Osteocyte (in vitro differentiated cells): ENCODE data around the gene SLFN12L. TPM values are rescaled to one million over a fixed set of nuclear protein-coding genes. Genes with fewer than 3 reads are reported as not detected.
A peak's percentile ranks its signal among the peaks of the same experiment; 100 is the strongest.

Experiments used
- DNase-seq: peaks from one replicate; pipeline ENCODE4 v3.0.0; 2021; ENCODE audit warnings: mixed read lengths; ENCODE audit not compliant: unreplicated experiment; ENCODE audit errors: extremely low spot score
- H3K27ac Mint-ChIP-seq: one replicate; pipeline ENCODE4 v1.8.0; 2021; ENCODE audit warnings: mild to moderate bottlenecking, mixed read lengths; ENCODE audit not compliant: unreplicated experiment
- H3K27me3 Mint-ChIP-seq: one replicate; pipeline ENCODE4 v1.8.0; 2021; ENCODE audit warnings: mixed read lengths; ENCODE audit not compliant: unreplicated experiment
- H3K36me3 Mint-ChIP-seq: one replicate; pipeline ENCODE4 v1.8.0; 2021; ENCODE audit warnings: mixed read lengths; ENCODE audit not compliant: unreplicated experiment
- H3K4me1 Mint-ChIP-seq: one replicate; pipeline ENCODE4 v1.8.0; 2021; ENCODE audit warnings: mixed read lengths; ENCODE audit not compliant: unreplicated experiment
- H3K4me3 Mint-ChIP-seq: one replicate; pipeline ENCODE4 v1.8.0; 2021; ENCODE audit warnings: mild to moderate bottlenecking, moderate library complexity, mixed read lengths; ENCODE audit not compliant: unreplicated experiment
- H3K9me3 Mint-ChIP-seq: one replicate; pipeline ENCODE4 v1.8.0; 2021; ENCODE audit warnings: mixed read lengths; ENCODE audit not compliant: unreplicated experiment
- CTCF ChIP-seq: fragments of 200-600 bp; sonication (generic); IDR thresholded peaks from 2 replicates; pipeline ENCODE4 v1.5.0; 2021; ENCODE audit warnings: antibody characterized with exemption, mild to moderate bottlenecking, moderate library complexity
- total RNA-seq: library from RNA; stranded (reverse); gene quantifications from 2 replicates; pipeline ENCODE4 v1.2.1, GENCODE V29; 2021

The SLFN12L gene
- total RNA-seq, 1 donor from 2014 or later = not detected

- no peak for DNase-seq
- H3K36me3 Mint-ChIP-seq = no peaks in the 10 kb centered on the region
- H3K4me3 Mint-ChIP-seq = no peak overlapping the region
- TF ChIP-seq CTCF = no peak
- H3K9me3 Mint-ChIP-seq = no peaks in the 10 kb centered on the region
- peaks cover 92% of the 10 kb centered on the region for H3K27me3 Mint-ChIP-seq
- peaks cover 6% of the 10 kb centered on the region for H3K4me1 Mint-ChIP-seq
- H3K27ac Mint-ChIP-seq = no peak overlapping the region
These were observed 48.5 kb downstream of the SLFN12L start for GRCh38 chr17:35488991-35489390.

- no peak for DNase-seq
- peaks cover 76% of the 10 kb centered on the region for H3K27me3 Mint-ChIP-seq
- no peaks in the 10 kb centered on the region for H3K36me3 Mint-ChIP-seq
- H3K9me3 Mint-ChIP-seq = no peaks in the 10 kb centered on the region
- H3K4me1 Mint-ChIP-seq = peaks cover 6% of the 10 kb centered on the region
- H3K27ac Mint-ChIP-seq = no peak overlapping the region
- H3K4me3 Mint-ChIP-seq = peak overlapping the region; percentile 73
- no peak for TF ChIP-seq CTCF
These were observed 50.4 kb downstream of the SLFN12L start for GRCh38 chr17:35486920-35487732.

- H3K9me3 Mint-ChIP-seq = no peaks in the 10 kb centered on the region
- H3K27me3 Mint-ChIP-seq = peaks cover 53% of the 10 kb centered on the region
- no peaks in the 10 kb centered on the region for H3K4me1 Mint-ChIP-seq
- no peak overlapping the region for H3K27ac Mint-ChIP-seq
- no peak for DNase-seq
- no peak overlapping the region for H3K4me3 Mint-ChIP-seq
- no peak for TF ChIP-seq CTCF
- H3K36me3 Mint-ChIP-seq = no peaks in the 10 kb centered on the region
These were observed 58.2 kb downstream of the SLFN12L start for GRCh38 chr17:35479271-35479670.

DNA sequence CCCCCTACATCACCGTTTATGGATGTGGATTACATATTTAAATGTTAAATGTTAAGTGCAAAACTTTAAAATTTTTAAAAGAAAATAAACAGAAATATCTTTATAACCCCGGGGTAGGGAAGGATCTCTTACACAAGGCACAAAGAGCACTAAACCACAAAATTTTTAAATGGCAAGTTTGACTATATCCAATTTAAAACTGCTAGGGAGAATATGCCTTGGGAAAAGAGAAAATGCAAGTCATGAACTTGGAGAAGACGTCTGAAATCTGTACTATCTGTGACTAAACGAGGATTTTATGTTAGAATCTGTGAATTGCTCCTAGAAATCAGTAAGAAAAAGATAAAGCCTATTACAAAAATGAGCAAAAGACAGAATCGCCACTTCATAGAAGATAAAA, 60.2 kb downstream of the SLFN12L start:
- Mint-ChIP-seq H3K4me3 (no peak overlapping the region), H3K27ac (no peak overlapping the region), H3K4me1 (no peaks in the 10 kb centered on the region), H3K9me3 (no peaks in the 10 kb centered on the region), H3K27me3 (peaks cover 59% of the 10 kb centered on the region), H3K36me3 (no peaks in the 10 kb centered on the region)
- DNase-seq = no peak
- TF ChIP-seq CTCF = no peak

DNA sequence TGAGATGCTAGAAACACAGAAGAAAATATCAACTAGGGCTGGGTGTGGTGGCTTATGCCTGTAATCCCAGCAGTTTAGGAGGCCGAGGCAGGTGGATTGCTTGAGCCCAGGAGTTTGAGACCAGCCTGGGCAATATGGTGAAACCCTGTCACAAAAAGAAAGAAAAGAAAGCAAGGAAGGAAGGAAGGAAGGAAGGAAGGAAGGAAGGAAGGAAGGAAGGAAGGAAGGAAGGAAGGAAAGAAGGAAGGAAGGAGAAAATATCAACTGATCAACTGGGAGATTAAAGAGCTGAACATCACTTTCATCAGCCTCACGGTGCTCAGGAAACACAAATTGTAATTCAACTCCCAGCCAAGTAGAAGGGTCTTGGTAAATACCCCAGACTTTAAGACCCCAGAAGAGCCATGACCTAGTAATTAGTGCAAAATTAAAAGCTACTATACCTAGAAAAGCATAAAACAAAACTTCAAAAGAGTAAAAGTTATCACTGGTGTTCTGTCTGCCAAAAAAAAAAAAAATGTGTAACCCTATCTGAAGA, 61.1 kb downstream of the SLFN12L start:
- H3K4me3 Mint-ChIP-seq = no peak overlapping the region
- H3K9me3 Mint-ChIP-seq = no peaks in the 10 kb centered on the region
- DNase-seq = no peak
- no peak for TF ChIP-seq CTCF
- H3K27me3 Mint-ChIP-seq = peaks cover 64% of the 10 kb centered on the region
- H3K36me3 Mint-ChIP-seq = no peaks in the 10 kb centered on the region
- no peaks in the 10 kb centered on the region for H3K4me1 Mint-ChIP-seq
- no peak overlapping the region for H3K27ac Mint-ChIP-seq
